GM10847 (cell line): Measurements from ENCODE around the gene WDR20.

ENCODE experiments used
- POLR2A ChIP-seq: IDR thresholded peaks from 2 replicates; pipeline ENCODE4 v1.6.1; 2011; ENCODE audit not compliant: insufficient read length; ENCODE audit errors: extremely low read depth

Gene WDR20

DNA sequence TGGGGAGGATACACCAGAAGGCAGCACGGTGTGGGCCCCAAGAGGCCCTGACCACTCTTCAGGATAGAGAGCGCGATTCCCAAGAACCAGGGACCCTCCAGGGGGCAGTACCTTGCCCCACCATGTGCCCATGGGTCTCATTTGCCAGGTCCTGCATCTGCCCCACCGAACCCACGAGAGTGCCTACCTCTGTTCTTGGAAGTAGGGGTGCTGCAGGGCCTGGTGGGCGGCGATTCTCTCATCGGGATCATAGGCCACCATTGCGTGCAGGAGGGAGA lies 92.6 kb downstream of the WDR20 start:
- TF ChIP-seq POLR2A: no peak

GRCh38 chr14:102233081-102233480 lies 93.4 kb downstream of the WDR20 start:
- no peak for TF ChIP-seq POLR2A

- no peak for TF ChIP-seq POLR2A
Observed at GRCh38 chr14:102234331-102235264, 94.9 kb downstream of the WDR20 start.

DNA sequence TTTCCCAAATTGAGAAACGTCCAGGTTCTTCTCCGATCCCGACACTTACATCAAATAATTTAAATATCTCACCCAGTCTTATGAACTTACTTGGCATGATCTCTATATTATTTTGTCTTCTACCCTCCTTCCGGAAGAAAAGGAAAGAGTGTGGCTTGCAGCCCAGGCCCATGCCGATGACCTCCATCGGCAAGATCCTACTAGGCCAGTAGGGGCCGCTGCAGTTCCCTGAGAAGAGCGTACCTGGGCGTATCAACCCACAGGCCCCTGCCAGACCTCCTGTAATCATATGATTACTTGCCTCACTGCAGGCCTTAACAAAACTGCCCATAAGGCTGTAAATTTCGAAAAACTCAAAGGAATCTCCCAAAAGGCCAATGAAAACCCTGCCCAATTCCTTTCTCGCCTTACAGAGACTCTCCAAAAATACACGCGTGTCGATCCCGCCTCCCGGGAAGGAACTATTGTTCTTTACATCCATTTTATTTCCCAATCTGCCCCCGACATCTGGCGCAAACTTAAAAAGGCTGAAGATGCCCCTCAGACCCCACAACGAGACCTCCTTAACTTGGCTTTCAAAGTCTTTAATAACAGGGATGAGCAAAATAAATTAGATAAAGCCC lies 95.7 kb downstream of the WDR20 start:
- TF ChIP-seq POLR2A: no peak

GRCh38 chr14:102236026-102236425 lies 96.3 kb downstream of the WDR20 start:
- no peak for TF ChIP-seq POLR2A

- TF ChIP-seq POLR2A: no peak
Observed at GRCh38 chr14:102238131-102238530, 98.4 kb downstream of the WDR20 start.

DNA sequence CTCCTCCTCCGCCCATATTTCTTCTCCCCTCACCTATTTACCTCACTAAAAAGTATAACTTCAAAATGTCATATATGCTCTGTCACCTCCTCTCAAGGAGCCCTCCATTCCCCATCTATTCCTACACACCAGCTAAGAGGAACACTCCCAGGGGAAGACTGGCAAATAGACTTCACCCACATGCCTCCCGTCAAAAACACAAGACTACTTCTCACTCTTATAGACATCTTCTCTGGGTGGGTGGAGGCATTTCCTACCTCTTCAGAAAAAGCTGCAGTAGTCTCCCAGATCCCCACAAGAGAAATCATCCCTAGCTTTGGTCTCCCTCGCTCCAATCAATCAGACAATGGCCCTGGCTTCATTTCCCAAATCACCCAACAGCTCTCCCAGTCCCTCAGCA lies 99.1 kb downstream of the WDR20 start:
- TF ChIP-seq POLR2A: no peak

GRCh38 chr14:102239231-102239630 lies 99.5 kb downstream of the WDR20 start:
- no peak for TF ChIP-seq POLR2A

DNA sequence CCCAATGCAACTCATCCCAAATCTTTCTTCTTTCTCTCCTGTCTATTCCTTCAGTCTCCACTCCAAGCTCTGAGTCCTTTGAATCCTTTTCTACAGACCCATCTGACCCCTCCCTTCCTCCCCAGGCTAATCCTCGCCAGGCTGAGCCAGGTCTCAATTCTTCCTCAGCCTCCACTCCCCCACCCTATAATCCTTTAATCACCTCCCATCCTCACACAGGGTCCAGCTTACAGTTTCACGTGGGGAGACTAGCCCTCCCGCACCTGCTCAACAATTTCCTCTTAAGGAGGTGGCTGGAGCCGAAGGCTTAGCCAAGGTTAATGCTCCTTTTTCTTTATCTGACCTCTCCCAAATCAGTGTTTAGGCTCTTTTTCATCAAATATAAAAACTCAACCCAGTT lies 101.5 kb downstream of the WDR20 start:
- TF ChIP-seq POLR2A: no peak

DNA sequence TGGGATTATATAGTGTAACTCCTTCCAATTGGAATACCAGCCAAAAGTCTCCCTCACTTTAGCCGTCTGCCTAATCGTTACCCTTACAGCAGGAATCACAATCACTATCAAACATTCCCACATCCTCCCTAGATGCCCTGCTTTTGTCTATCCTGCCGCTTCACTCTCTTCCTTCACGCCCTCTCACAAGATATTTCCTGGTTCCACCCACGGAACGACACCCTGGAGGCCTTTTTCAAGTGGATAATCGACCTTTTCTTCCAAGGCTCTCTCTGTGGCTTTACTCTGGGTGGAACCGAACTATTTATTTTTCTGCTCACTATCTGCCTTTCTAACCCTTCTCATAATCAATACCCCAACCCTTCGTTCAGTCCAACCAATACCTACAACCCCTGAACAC lies 106.4 kb downstream of the WDR20 start:
- TF ChIP-seq POLR2A: no peak

DNA sequence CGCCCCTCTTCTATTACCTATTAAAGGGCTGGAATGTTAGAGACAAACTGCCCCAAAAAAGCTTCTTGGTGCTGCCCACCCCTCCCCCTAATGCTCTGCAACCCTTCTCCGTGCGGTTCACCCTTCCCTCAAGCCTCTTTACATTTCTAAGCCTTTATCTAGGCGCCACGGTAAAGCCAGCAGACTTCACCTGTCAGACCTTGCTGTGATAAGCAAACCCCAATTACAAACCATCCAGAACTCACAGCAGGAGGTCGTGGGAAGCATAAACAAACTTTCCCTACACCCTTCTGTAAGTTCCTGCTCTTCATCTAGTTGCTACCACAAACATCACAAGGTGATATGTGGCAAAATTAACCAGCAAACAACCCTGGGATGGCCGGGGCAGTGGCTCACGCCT lies 108.4 kb downstream of the WDR20 start:
- TF ChIP-seq POLR2A: no peak

GRCh38 chr14:102249041-102249440 lies 109.3 kb downstream of the WDR20 start:
- TF ChIP-seq POLR2A: no peak

DNA sequence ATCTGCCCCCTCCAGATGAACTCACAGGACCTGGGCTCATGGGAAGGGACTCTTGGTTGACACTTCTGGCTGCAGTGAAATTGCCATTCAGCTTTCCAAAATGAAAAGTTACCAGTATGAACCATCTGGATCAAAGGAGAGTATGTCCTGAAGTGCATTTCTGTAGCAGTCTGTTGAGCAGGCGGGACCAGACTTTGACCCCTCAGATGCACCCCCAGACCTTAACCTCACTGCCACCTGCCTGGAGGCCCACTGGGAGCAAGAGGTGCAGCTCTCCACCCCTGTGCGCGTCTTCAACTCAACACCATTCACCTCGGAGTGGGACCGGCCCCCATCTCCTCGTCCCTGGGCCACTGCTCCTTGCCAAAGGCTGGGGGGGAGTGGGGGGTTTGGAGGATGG lies 110.3 kb downstream of the WDR20 start:
- no peak for TF ChIP-seq POLR2A

DNA sequence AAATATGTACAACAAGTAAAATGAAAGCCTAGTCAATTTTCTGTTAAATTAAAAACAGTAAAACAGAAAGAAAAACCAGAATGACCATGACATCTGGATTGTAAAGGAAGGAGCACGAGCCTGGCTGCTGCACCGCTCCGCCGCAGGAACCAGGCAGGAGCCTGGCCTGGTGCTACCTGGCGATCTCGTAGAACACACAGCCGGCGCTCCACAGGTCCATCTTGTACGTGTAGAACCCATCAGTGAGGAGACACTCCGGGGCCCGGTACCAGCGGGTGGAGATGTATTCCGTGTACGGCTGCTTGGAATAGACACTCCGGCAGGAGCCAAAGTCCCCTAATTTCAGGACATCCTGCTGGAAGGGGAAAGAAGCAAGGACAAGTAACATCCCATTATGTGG lies 110.9 kb downstream of the WDR20 start:
- TF ChIP-seq POLR2A: no peak

GRCh38 chr14:102251161-102251560 lies 111.5 kb downstream of the WDR20 start:
- TF ChIP-seq POLR2A: no peak

DNA sequence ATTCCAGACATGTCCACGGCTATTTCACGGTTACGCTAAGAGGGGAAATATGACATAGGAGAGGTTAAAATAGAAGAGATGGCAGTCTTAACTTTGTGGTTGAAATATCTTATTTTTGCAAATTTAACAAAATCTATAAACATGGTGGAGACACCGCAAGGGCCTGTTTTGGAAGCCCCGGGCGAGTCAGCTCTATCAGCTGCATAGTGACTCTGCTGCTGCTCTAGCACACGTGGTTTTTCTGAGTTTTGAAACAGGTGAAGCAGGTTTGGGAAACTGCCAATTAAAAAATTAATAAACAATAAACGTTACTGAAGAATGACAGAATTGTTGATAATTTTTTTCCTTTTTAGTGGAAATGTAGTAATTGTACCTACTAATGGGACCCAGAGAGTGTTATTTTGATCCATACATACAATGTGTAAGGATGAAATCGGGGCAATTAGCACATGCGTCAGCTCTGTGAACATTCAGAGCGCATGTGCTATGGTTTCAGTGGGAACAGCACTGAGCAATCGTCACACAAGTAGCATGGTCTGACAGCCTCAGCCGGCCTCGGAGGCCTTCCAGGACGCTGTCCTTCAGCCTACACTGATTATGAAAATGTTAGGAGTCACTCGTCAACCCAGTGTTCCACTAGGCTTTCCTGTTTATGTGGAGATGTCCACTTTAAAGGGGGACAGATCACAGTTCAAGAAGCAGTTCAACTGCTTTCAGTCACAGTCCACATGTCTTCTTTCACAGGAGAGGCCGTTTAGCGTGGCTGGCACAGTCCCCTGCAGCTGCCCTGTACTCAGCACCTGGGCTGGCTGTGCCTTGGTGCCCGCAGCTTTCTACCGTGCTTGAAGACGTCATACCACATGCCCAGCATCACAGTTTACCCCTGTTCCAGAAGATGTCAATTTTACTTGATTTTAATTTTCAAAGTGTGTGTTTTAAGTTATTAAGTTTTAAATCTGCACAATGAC lies 113.4 kb downstream of the WDR20 start:
- no peak for TF ChIP-seq POLR2A
